ENCODE data around the gene IL1B.
"Not testable (repeated sequence)": the region's sequence is repeated elsewhere in the genome, so short reads cannot be mapped to it uniquely, and the experiment has no call there.

Gene IL1B

GRCh38 chr2:112836695-112837117 lies at the start of gene IL1B:
Gene IL1B (minus strand): TSS chr2:112836779. CDS start chr2:112836229, 550 bp downstream.
- no peak for DNase-seq

GRCh38 chr2:112886291-112886690 lies 49.7 kb upstream of the IL1B start:
- DNase-seq: no peak

GRCh38 chr2:112885506-112885902 lies 48.9 kb upstream of the IL1B start:
- DNase-seq: no peak

GRCh38 chr2:112884869-112885505 lies 48.4 kb upstream of the IL1B start:
- DNase-seq: no peak

DNA sequence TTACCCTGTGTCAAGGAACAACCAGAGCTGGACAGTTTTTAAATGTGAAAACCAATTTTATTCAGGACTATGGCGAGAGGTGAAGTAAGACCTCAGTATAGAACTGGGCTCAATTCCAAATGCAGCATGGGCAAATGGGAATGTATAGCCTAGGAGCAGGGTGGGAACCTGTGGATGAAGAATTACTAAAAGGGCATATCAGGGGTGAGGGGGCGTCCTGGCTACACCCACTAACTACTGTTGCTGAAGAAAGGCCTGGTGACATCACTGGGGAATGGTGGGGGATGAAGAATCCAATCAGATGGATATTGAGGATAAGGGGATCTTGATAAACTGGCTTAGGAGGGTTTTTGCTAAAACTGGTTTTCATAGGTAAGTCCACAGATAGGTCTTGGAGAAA lies 47.1 kb upstream of the IL1B start:
- no peak for DNase-seq

- DNase-seq: no peak
Observed at GRCh38 chr2:112881217-112881985, 44.8 kb upstream of the IL1B start.

- DNase-seq: no peak
Observed at GRCh38 chr2:112880696-112881095, 44.1 kb upstream of the IL1B start.

DNA sequence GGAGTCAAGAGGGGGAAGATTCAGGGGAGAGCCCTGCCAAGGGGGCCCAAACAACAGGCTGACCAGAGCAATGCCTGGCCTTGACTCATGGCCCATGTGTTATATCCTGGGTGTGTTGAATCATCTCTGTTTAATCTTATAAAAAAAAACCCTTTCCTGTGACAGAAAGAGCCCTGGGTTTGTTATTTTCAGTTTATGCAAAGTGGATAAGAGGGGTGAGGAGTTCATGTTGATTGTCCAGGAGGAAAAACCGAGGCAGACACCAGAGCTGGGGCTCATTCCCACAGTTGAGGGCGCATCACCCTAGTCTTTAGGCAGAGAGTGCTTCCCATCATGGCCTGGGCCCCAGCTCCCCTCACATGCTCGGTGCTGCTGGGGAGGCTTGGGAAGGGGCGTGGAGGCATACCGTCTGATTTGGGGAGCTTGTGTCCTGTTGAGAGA lies 43.5 kb upstream of the IL1B start:
- DNase-seq: no peak

- no peak for DNase-seq
Observed at GRCh38 chr2:112879491-112880041, 43.0 kb upstream of the IL1B start.

DNA sequence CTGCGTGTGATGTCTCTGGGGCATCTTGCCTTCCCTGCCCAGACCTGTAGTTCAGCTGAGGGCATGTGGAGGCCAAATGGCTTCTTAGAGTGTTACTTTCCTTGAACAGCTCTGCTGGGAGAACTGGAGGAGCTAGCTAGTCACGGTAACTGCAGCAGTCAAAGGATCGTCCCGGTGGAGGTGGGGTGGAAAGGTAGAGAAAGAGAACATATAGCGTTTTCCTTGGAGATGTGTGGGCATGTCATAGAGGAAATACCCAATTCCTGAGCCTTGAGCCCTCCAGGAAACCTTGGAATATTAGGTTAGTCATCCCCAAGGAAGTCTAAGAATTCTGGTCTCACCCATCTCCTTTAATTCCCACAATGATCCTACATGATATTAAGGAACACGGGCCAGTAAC lies 40.8 kb upstream of the IL1B start:
- no peak for DNase-seq

DNA sequence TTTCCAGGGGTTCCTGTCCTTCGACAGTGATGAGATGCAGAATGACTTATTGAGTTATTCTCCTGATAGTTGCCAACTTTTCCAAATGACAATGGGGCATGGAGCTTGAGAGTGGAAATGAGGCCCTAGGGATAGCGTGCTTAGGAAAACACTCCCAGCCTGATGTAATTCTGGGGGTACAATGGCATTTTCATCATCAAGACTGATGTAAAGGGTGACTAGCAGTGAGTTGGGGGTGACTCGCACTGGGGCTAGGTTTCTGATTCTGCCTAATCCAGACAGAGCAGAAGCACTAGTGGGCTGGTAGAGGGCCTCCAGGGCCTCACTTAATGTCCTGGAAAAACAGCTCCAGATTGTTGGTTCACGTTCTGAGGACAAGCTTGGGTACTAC lies 40.4 kb upstream of the IL1B start:
- DNase-seq: no peak

- no peak for DNase-seq
Observed at GRCh38 chr2:112876257-112876970, 39.8 kb upstream of the IL1B start.

DNA sequence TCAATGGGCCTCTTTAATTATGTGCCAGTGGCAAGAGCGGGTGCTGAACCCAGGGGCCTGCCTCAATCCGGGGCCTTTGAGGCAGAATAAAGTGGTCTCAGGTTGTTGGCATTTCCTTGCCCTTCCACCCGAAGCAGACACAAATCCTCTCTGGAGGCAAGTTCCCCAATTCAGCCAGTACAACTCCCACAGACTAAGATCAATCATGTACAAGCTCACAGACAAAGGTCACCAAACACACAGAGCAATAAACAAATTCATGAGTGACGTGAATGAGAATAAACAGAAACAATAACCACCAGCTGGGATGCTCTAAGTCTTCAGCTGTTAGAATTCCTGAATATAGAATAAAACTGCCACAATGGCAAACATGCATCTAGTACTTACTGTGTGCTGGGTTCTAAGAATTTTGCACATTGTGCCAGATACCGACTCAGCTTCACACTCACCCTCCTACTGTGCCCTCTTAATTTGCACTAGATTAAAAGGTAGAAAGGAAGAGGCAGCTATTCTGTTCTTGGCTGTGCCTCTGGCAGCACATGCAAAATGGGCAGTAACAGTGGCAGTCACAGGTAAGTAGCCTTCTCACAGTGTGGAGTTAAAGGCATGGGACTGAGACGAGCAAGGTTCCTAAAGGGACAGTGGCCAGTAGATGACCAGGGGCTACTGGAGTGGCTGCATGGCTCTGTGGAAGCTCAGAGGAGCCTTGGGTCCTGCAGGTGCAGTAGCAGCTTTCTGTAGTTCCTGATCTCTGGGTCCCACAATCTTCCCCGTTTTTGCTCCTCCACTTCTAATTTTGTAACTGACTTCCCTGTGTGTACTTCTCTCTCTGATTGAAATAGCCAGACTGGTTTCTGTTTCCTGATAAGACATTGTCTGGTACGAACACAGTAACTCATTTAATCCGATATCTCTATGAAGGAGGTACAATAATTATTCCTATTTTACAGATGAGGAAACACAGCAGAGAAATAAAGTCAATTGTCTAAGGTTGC lies 34.6 kb upstream of the IL1B start:
- no peak for DNase-seq

DNA sequence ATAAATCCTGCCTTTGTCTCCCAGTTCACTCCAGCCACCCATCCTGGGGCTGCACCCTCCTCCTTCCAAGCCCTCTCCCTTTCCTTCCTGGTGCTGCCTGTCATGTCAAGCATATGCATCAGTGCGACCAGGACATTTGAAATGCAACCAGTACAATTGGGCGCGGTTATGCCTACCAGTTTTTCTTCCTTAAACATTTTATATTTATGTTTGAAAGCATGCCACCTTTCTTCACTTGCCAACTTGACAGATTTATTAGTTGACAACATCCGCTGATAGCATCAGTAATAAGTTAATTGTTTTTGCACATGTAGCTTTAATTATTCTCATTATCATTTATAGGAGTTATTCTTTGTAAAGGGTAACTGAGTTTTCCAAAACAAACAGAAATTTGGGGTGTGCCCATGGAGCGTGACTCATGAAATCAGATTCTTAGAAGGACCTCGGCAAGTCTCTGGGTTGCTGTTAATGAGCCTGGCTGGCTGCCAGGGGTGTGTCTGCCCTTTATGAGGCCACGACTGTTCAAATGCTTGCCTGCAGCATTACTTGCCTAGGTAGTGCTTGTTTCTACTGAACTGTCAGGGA lies 32.8 kb upstream of the IL1B start:
- no peak for DNase-seq

DNA sequence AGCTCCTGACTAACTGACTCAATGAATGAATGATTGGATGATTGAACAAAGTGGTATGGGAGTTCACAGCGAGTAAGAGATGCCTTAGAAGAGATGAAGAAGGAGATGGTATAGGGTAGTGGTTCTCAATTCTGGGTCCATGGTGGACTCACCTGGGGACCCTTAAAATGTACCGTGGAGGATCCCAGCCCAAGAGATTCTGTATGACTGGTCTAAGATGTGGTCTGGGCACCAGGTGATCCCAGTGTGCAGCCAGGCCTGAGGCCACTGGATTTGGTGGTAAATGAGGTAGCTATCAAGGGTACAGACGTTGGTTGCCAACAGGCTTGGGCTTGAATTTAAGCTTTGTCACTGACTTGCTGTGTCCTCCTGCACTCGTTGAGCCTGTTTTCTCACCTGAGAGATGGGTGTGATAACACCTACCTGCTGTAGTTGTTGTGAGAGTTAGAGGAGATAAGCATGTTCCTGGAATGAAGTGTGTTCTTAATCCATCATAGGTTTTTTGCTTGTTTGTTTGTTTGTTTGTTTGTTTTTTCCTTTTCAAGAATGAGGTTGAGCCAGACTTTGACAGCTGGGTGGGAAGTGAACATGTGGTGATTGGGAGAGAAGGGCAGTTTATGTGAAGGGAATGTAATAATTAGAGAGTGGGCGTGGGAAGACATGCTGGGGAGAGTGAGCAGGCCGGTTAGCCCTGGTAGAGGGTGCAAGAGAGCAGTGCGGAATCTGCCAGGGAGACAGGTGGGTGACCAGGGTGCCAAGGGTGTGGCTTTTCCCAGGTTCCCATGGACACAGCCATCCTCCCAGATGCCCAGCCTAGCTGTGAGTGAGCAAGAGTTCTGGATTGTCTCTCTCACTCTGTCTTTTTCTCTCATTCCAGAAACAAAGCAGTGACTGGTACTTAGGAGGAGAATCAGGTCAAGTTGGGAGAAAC lies 31.4 kb upstream of the IL1B start:
- no peak for DNase-seq

DNA sequence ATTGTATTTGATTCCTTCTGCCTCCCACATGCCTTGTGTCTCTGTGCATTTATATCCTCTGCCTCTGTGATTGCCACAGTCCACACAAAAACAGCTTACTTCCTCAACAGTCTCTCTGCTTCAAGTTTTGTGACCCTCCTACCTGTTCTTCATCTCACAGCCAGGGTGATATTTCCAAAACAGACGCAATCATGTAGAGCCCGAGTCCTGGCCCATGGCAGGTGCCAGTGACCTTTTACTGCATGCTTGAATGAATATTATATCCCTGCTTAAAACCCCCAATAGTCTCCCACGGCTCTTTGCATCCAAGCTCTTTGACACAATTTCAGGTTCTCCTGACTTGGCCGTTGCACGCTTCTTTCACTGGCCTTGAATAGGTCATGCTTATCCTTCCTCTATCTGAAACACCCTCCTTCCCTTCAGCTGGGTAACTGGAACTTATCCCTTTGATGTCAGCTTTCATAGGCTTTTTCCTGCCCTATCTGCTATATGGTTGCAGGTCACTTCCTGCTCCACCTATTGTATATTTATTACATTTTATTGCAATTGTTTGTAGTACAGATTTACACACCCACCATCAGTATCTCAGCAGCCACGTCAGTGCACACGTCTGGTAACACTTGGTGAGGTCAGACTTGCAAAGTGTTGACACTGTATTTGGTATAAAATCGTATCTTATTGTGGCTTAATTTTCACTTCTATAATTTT lies 29.7 kb upstream of the IL1B start:
- no peak for DNase-seq

DNA sequence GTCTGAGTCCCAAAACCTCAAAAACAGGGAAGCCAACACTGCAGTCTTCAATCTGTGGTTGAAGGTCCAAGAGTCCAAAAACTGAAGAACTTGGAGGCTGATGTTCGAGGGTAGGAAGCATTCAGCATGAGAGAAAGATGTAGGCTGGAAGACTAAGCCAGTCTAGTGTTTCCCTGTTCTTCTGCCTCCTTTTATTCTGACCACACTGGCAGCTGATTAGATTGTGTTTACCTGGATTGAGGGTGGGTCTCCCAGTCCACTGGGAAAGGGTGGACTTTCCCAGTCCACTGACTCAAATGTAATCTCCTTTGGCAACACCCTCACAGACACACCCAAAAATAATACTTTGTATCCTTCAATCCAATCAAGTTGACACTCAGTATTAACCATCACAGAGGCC lies 27.5 kb upstream of the IL1B start:
- no peak for DNase-seq

DNA sequence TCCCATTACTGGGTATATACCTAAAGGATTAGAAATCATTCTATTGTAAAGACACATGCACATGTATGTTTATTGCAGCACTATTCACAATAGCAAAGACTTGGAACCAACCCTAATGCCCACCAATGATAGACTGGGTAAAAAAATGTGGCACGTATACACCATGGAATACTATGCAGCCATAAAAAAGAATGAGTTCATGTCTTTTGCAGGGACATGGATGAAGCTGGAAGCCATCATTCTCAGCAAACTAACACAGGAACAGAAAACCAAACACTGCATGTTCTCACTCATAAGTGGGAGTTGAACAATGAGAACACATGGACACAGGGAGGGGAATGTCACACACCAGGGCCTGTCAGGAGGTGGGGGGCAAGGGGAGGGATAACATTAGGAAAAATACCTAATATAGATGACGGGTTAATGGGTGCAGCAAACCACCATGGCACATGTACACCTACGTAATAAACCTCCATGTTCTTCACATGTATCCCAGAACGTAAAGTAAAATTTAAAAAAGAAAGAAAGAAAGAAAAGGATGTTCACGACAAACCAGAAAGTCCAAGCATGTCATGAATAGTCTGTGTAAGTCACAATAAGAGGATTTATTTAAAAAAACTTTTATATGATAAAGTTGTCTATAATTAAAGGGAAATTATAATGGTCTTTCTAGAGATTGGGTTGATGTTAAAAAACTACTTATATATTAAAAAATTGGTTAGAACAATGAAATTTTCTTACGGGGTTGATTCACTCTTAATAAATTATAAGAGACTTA lies 23.0 kb upstream of the IL1B start:
- DNase-seq: not testable (repeated sequence)

DNA sequence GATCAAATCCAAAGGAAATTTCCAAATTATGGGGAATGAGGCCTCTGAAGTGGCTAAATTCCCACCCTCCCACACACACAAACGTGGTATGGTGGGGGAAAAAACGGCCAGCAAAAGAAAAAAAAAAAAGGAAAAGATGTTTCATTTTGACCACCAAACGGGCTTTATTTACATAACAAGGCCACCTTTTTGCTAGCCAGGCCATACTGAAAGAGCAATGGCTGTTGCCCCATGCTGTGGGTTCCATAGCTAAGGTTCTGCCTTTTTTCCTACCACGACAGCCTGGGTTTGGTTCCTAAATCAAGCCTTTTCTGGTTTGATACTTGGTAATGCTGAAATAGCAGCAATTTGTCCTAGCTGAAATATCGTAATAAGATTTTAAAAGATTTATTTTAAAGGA lies 14.0 kb upstream of the IL1B start:
- DNase-seq: no peak
